Gastrocnemius medialis (tissue), 4 donors: ENCODE results near the gene PSMC2. TPM values are rescaled to one million over a fixed set of nuclear protein-coding genes. Genes with fewer than 3 reads are reported as not detected.

Experiments used
- ATAC-seq, 2 donors: fragments of 150-250 bp; one replicate each; pipeline ENCODE4 v1.9.1; 2016
- DNase-seq, 2 donors: peaks; one replicate each; pipeline ENCODE4 v3.0.0-alpha.2; 2019
- H3K27ac ChIP-seq, 4 donors: fragments of 200-600 bp; sonication (generic); 1 replicate in 1 of 4; 2 replicates in 3 of 4; pipeline ENCODE4 v1.5.1; 2016 to 2018; ENCODE audit warnings: mild to moderate bottlenecking in 2 of 4, moderate library complexity in 1 of 4
- H3K27me3 ChIP-seq, 3 donors: fragments of 200-600 bp; sonication (generic) in 2 of 3; 1 replicate in 1 of 3; 2 replicates in 2 of 3; pipeline versions ENCODE4 v1.5.1 to v1.6.0; 2016 to 2019; ENCODE audit warnings: mild to moderate bottlenecking in 1 of 3, moderate library complexity in 1 of 3
- H3K36me3 ChIP-seq, 2 donors: fragments of 200-600 bp; sonication (generic) in 1 of 2; one replicate each; pipeline ENCODE4 v1.5.1; 2017 to 2018
- H3K4me1 ChIP-seq, 2 donors: fragments of 200-600 bp; sonication (generic) in 1 of 2; one replicate each; pipeline ENCODE4 v1.5.1; 2016 to 2017; ENCODE audit warnings: mild to moderate bottlenecking in 2 of 2
- H3K4me3 ChIP-seq, 4 donors: fragments of 200-600 bp; sonication (generic) in 3 of 4; 1 replicate in 1 of 4; 2 replicates in 3 of 4; pipeline ENCODE4 v1.5.1; 2016 to 2019; ENCODE audit warnings: mild to moderate bottlenecking in 2 of 4
- H3K9me3 ChIP-seq, 3 donors: fragments of 200-600 bp; sonication (generic) in 2 of 3; 1 replicate in 1 of 3; 2 replicates in 2 of 3; pipeline ENCODE4 v1.5.1; 2016 to 2019
- CTCF ChIP-seq, 5 experiments: fragments of 450-650 bp in 3 of 5; fragments of 200-600 bp in 2 of 5; sonication (generic) in 2 of 5; IDR thresholded peaks in 4 of 5; conservative IDR thresholded peaks in 1 of 5; 1 replicate in 4 of 5; 2 replicates in 1 of 5; pipeline ENCODE4 v1.5.1; 2016 to 2019; ENCODE audit warnings: antibody characterized with exemption in 5 of 5, mild to moderate bottlenecking in 3 of 5, moderate library complexity in 3 of 5
- POLR2A ChIP-seq, 2 donors: fragments of 450-650 bp; IDR thresholded peaks; one replicate each; pipeline ENCODE4 v1.6.1; 2017; ENCODE audit warnings: antibody characterized with exemption in 2 of 2, mild to moderate bottlenecking in 2 of 2, moderate library complexity in 2 of 2
- in situ Hi-C, 4 donors: fragments of 200-750 bp; cut with MboI; loops; one replicate each; pipeline versions ENCODE4 v1.15.0 to v1.8.0; 2017; ENCODE audit warnings: low sequenced_read_pairs in 4 of 4
- intact Hi-C: fragments of 100-400 bp; cut with DNase I; formaldehyde crosslinking; loops from one replicate; pipeline ENCODE4 v1.15.1; 2023; ENCODE audit warnings: low total_unique reads
- total RNA-seq, 4 donors: library from RNA; depleted of rRNA; stranded (reverse); fragments of >200 nt; gene quantifications; one replicate each; pipeline versions ENCODE4 v1.1.0 to v1.2.3, GENCODE V29; 2016

PSMC2 gene
- total RNA-seq, 4 donors from 2014 or later = 258 to 342 (median 274) TPM

GRCh38 chr7:103412151-103412550, 64.7 kb downstream of the PSMC2 start:
- intact Hi-C loops = no loop called here
- no peak overlapping the region for H3K4me3 ChIP-seq
- H3K4me1 ChIP-seq = no peaks in the 10 kb centered on the region
- H3K27me3 ChIP-seq = no peaks in the 10 kb centered on the region
- no peak overlapping the region for H3K27ac ChIP-seq
- no peaks in the 10 kb centered on the region for H3K9me3 ChIP-seq
- no peak for ATAC-seq
- no peaks in the 10 kb centered on the region for H3K36me3 ChIP-seq
- in situ Hi-C loops = no loop called here
- no peak for DNase-seq
- TF ChIP-seq CTCF (IDR thresholded peaks at IDR 0.05 in 4 of 5, conservative IDR thresholded peaks at IDR 0.05 in 1 of 5) (no peak), POLR2A (IDR thresholded peaks at IDR 0.05) (no peak)

- intact Hi-C loops = no loop called here
Observed at GRCh38 chr7:103413407-103413806, 66.0 kb downstream of the PSMC2 start.

GRCh38 chr7:103418241-103418640, 70.8 kb downstream of the PSMC2 start:
- in situ Hi-C loops (no loop called here), intact Hi-C loops (no loop called here)
- ATAC-seq (no peak), DNase-seq (no peak)
- Histone ChIP-seq H3K4me1 (no peaks in the 10 kb centered on the region), H3K36me3 (no peaks in the 10 kb centered on the region), H3K9me3 (no peaks in the 10 kb centered on the region), H3K27ac (no peak overlapping the region), H3K4me3 (no peak overlapping the region), H3K27me3 (no peaks in the 10 kb centered on the region)
- no peak for TF ChIP-seq CTCF (IDR thresholded peaks at IDR 0.05 in 4 of 5, conservative IDR thresholded peaks at IDR 0.05 in 1 of 5)
- TF ChIP-seq POLR2A (IDR thresholded peaks at IDR 0.05) = no peak

More at GRCh38 chr7:103413407-103413806, 66.0 kb downstream of the PSMC2 start:
- DNase-seq = no peak
- TF ChIP-seq POLR2A (IDR thresholded peaks at IDR 0.05) = no peak
- no peak for TF ChIP-seq CTCF (IDR thresholded peaks at IDR 0.05 in 4 of 5, conservative IDR thresholded peaks at IDR 0.05 in 1 of 5)
- H3K27ac ChIP-seq = no peak overlapping the region
- no peaks in the 10 kb centered on the region for H3K36me3 ChIP-seq
- no peaks in the 10 kb centered on the region for H3K27me3 ChIP-seq
- no peaks in the 10 kb centered on the region for H3K4me1 ChIP-seq
- H3K9me3 ChIP-seq = no peaks in the 10 kb centered on the region
- no peak for ATAC-seq
- in situ Hi-C loops = no loop called here
- no peak overlapping the region for H3K4me3 ChIP-seq

Other genes starting within 250 kb of the PSMC2 start
- 1 to 10 TPM; 2.3 to 5.7 (median 4.0) TPM for gene NAPEPLD, start 198.5 kb upstream of the PSMC2 start, total RNA-seq
- gene PMPCB, start 50.2 kb upstream of the PSMC2 start, total RNA-seq = 10 to 100 TPM; 25.1 to 51.3 (median 40.2) TPM
- 10 to 100 TPM; 20.9 to 36.8 (median 31.4) TPM for gene DNAJC2, start 2.9 kb upstream of the PSMC2 start, total RNA-seq
- not detected for gene SLC26A5, start 98.6 kb downstream of the PSMC2 start, total RNA-seq